ENCODE measurements around the gene ABCA7.
A peak's percentile ranks its signal among the peaks of the same experiment; 100 is the strongest.

ABCA7 gene

GRCh38 chr19:1040476-1041271, 767 bp downstream of the ABCA7 start:
- peak; percentile 76 to 88 for DNase-seq (ENCODE audit: extremely low read depth in 1 of 2, low read depth in 1 of 2)

GRCh38 chr19:1041272-1041834, 1.4 kb downstream of the ABCA7 start:
- DNase-seq (ENCODE audit: extremely low read depth in 1 of 2, low read depth in 1 of 2): no peak

- no peak for DNase-seq (ENCODE audit: extremely low read depth in 1 of 2, low read depth in 1 of 2)
These were observed 2.2 kb downstream of the ABCA7 start for GRCh38 chr19:1041835-1042685.

GRCh38 chr19:1042689-1043511, 3.0 kb downstream of the ABCA7 start:
- no peak for DNase-seq (ENCODE audit: extremely low read depth in 1 of 2, low read depth in 1 of 2)

- DNase-seq (ENCODE audit: extremely low read depth in 1 of 2, low read depth in 1 of 2): peak in 1 of 2 donors; percentile 83
These were observed 5.3 kb downstream of the ABCA7 start for GRCh38 chr19:1045247-1045603.

- DNase-seq (ENCODE audit: extremely low read depth in 1 of 2, low read depth in 1 of 2): no peak
These were observed 6.3 kb downstream of the ABCA7 start for GRCh38 chr19:1046117-1046626.

GRCh38 chr19:1046836-1047695, 7.2 kb downstream of the ABCA7 start:
- DNase-seq (ENCODE audit: extremely low read depth in 1 of 2, low read depth in 1 of 2): no peak

- no peak for DNase-seq (ENCODE audit: extremely low read depth in 1 of 2, low read depth in 1 of 2)
These were observed 7.8 kb downstream of the ABCA7 start for GRCh38 chr19:1047696-1048147.

GRCh38 chr19:1049106-1049505, 9.2 kb downstream of the ABCA7 start:
- no peak for DNase-seq (ENCODE audit: extremely low read depth in 1 of 2, low read depth in 1 of 2)

- no peak for DNase-seq (ENCODE audit: extremely low read depth in 1 of 2, low read depth in 1 of 2)
These were observed 9.9 kb downstream of the ABCA7 start for GRCh38 chr19:1049800-1050199.

GRCh38 chr19:1050989-1051788, 11.3 kb downstream of the ABCA7 start:
- DNase-seq (ENCODE audit: extremely low read depth in 1 of 2, low read depth in 1 of 2): no peak

GRCh38 chr19:1051791-1052190, 11.9 kb downstream of the ABCA7 start:
- no peak for DNase-seq (ENCODE audit: extremely low read depth in 1 of 2, low read depth in 1 of 2)

- no peak for DNase-seq (ENCODE audit: extremely low read depth in 1 of 2, low read depth in 1 of 2)
These were observed 12.6 kb downstream of the ABCA7 start for GRCh38 chr19:1052349-1052975.

- no peak for DNase-seq (ENCODE audit: extremely low read depth in 1 of 2, low read depth in 1 of 2)
These were observed 13.5 kb downstream of the ABCA7 start for GRCh38 chr19:1053176-1054101.

GRCh38 chr19:1054102-1055027, 14.5 kb downstream of the ABCA7 start:
- no peak for DNase-seq (ENCODE audit: extremely low read depth in 1 of 2, low read depth in 1 of 2)

GRCh38 chr19:1055028-1055425, 15.1 kb downstream of the ABCA7 start:
- no peak for DNase-seq (ENCODE audit: extremely low read depth in 1 of 2, low read depth in 1 of 2)

Data from stimulated activated CD8-positive, alpha-beta memory T cell treated with anti-CD3 and anti-CD28 coated beads, Interleukin-7, amount 100 ng/mL, for 48 hours (primary cell).